Ammon's horn (tissue), 1 donor: Measurements from ENCODE around the gene MBOAT2.
"Not testable (repeated sequence)": the region's sequence is repeated elsewhere in the genome, so short reads cannot be mapped to it uniquely, and the experiment has no call there.

ENCODE experiments used
- DNase-seq: peaks from one replicate; pipeline ENCODE4 v3.0.0-alpha.2; 2016; ENCODE audit warnings: low spot score

Gene MBOAT2

GRCh38 chr2:8957628-8958027, 45.9 kb downstream of the MBOAT2 start:
- no peak for DNase-seq

DNA sequence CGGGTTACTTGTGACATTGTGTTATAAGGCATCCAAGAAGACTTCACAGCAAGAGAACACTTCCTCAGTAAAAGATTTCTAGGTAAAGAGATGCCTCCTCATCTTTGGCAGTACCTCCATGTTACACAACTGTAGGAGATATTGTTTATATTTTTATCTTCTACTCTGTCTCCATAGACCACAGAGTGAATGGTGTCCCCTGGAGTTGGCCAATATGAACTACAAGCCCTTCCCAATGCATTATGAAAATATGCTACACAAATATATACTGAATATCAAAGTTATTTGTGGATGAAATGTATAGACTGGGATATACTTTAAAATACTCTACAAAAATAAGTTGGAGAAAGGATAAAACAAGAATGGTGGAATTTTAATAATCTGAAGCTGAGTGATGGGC, 46.7 kb downstream of the MBOAT2 start:
- no peak for DNase-seq

GRCh38 chr2:8954990-8955389, 48.5 kb downstream of the MBOAT2 start:
- DNase-seq, result no peak

DNA sequence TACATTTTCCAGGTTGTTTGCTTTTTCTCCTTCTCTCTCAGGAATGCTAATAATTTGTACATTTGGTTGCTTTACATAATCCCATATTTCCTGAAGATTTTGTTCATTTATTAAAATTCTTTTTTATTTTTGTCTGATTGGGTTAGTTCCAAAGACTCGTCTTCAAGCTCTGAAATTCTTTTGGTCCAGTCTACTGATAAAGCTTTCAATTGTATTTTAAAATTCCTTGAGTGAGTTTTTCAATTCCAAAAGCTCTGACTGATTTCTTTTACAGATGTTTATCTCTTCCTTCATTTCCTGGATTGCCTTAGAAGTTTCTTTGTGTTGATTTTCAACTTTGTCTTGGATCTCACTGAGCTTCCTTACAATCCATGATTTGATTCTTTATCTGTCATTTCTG, 50.0 kb downstream of the MBOAT2 start:
- no peak for DNase-seq

DNA sequence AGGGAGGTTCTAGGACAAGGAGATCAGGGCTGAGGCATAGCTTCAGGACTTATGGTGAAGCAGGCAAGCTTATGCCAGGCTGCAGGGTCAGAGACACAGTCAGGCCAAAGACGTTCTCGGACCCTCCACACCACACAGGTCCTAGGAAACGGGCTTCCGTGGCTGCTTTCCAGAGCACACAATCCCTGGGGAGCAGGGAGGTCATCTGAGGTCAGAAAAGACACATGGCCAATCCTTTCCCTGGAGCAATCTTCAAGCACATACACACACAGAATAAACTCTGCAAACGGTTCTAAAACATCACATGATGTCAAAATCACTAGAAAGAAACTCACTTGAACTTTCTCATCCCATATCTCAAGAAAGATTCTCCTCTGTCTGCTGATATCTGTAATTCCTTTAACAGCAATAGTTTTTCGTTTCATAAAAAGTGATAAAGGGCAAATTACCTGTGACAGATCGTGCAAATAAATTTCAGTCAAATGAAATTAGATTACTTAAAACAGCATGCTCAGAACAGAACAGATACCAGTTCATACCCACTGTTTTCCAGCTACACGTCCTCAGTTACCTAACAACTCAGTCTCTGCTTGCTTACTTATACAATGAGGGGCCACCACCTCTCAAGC, 63.9 kb downstream of the MBOAT2 start:
- DNase-seq, result no peak

DNA sequence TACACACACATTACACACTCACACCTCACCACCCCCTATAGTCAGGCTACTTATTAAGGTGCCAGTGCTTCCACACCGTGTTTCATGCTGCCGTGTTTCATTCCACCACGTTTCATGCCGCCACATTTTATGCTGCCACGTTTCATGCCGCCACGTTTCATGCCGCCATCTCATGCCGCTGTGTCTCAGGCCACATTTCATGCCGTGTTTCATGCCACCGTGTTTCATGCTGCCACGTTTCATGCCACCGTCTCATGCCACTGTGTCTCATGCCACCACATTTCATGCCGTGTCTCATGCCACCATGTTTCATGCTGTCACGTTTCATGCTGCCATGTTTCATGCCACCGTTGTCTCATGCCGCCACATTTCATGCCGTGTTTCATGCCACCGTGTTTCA, 65.1 kb downstream of the MBOAT2 start:
- no peak for DNase-seq

DNA sequence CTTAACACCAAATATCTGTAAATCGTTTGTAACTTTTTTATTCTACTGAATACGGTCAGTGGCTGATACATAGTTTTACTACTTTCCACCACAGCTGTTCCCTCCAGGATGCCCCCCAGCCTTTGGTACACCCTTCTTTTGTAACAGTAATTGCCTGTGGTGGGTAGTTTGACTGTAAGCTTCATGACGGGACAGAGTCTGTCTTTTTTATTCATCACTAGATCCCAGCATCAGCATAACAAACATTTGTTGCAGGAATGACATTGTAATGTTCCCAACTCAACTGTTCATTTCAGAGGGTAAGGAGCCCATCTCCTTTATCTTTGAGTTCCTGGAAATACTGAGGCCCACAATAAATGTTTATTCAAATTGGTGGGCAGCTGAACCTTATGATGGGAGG, 67.5 kb downstream of the MBOAT2 start:
- no peak for DNase-seq

DNA sequence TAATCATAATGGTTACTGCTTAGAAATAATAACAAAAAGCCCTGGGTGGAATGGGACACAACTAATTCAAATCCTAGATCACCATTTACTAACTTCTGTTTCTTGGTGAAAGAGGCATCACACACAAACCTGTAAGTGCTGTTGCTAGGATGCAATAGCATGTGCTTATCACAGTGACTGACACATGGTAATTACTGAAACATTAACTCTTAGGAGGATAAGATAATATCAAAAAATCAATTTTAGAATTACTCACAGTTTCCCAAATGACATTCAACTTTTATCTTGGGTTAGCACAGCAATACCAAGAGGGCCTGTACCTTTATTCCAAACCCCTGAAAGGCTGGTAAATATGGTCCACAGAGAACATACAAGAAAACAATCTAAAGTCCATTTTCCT, 69.1 kb downstream of the MBOAT2 start:
- DNase-seq, result no peak

- no peak for DNase-seq
Measured at GRCh38 chr2:8932702-8933101, 70.8 kb downstream of the MBOAT2 start.

DNA sequence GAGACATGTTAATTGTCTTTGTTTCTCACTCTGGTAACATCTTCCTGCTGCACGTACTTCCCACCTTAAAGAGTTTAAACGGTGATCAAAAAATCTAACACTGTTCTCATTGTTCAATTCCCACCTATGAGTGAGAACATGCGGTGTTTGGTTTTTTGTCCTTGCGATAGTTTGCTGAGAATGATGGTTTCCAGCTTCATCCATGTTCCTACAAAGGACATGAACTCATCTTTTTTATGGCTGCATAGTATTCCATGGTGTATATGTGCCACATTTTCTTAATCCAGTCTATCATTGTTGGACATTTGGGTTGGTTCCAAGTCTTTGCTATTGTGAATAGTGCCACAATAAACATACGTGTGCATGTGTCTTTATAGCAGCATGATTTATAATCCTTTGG, 73.3 kb downstream of the MBOAT2 start:
- not testable (repeated sequence) for DNase-seq

GRCh38 chr2:8929128-8929527, 74.4 kb downstream of the MBOAT2 start:
- DNase-seq, result no peak

GRCh38 chr2:8927510-8928455, 75.7 kb downstream of the MBOAT2 start:
- peak; percentile 82 for DNase-seq

DNA sequence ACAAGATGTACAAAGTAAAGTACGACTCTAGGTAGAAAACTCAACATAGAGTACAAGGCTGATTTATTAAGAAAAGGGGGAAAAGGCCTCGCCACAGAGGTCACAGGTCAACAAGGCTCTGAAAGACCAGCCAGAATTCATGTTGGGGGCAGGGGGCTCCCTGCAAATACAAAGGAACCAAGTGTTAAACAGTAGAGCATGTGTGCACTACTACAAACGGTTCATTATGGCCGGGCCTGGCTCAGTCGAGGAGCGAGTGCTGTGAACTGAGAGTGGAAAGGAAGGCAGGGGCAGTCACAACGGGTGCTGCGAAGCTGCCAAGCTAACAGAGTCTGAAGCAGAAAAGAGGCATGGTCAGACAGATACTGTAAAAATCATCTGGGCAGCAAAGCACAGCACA, 77.1 kb downstream of the MBOAT2 start:
- peak; percentile 94 for DNase-seq

DNA sequence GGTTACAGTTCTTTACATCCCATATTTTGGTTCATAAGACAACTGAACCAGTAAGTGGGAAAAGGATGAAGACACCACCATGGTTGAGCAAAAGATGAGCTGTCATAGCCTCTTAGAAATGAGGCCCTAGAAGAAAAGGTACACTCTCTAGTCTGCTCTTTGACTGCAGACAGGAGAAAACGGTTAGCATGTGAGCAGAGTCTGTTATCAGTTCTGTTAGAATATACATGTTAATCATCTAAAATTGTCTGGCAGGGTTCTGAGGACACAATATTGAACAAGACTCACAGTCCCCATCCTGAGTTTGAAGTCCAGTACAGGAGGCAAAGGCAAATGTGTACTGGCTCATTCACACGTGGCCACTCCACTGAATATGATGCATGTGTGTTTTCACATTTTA, 78.1 kb downstream of the MBOAT2 start:
- no peak for DNase-seq

DNA sequence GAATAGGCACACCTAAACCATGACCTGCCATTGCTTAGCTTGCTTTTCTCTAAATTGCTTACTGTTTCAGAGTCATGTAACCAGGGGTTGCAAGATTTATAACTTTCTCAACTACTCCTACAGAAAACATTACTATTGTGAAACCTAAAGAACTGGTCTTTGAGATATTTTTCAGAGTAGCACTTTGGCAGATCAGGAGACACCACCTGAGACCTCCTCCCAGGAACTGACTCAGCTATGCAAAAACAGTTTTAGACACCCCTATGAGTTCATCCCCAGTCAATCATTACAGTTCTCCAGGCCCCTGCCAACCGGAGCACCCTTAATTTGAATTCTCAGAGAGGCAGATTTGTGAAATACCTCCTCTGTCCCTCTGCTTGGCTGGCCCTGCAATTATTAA, 80.3 kb downstream of the MBOAT2 start:
- DNase-seq, result no peak

DNA sequence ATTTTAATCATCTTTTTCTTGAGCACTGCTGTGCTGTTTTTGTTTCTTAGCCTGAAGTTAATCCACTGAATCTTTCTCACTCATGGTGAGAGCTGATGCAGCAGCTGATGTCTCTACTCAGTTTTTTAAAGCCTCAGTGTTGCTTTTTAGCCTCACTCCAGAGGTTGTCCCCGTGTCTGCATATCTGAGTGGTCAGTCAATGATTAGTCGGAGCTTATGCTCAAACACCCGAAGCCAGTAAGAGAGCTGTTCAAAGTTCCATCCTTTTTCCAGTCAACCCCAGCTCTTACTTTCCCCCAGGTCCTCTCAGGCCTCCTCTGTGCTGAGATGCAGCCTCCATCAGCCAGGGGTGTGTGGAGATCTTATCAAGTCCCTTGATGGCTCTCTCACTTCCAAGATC, 81.1 kb downstream of the MBOAT2 start:
- DNase-seq, result no peak

- DNase-seq, result no peak
Measured at GRCh38 chr2:8918412-8918811, 85.1 kb downstream of the MBOAT2 start.

DNA sequence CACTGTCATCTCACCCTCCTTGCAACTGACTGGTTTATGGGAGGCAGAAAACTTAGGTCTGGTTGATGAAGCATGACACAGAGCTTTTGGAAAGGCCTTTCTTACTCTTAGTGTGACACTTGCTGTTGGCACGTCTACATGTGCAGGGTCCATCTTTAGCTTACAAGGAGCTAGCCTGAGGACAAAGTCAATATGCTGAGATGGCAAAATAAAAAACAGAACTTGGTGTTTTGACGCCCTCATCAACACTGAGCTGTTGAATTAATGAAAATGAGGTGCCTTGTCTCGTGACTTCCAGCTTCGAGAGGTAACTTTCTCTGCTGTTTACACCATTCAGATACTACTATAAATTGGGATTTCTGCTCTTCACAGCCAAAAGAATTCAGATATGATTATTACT, 87.5 kb downstream of the MBOAT2 start:
- no peak for DNase-seq

DNA sequence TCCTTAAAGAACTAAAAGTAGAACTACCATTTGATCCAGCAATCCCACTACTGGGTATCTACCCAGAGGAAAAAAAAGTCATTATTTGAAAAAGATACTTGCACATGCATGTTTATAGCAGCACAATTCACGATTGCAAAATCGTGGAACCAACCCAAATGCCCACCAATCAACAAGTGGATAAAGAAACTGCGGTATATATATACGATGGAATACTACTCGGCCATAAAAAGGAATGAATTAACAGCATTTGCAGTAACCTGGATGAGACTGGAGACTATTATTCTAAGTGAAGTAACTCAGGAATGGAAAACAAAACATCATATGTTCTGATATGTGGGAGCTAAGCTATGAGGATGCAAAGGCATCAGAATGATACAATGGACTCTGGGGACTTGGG, 89.7 kb downstream of the MBOAT2 start:
- not testable (repeated sequence) for DNase-seq

DNA sequence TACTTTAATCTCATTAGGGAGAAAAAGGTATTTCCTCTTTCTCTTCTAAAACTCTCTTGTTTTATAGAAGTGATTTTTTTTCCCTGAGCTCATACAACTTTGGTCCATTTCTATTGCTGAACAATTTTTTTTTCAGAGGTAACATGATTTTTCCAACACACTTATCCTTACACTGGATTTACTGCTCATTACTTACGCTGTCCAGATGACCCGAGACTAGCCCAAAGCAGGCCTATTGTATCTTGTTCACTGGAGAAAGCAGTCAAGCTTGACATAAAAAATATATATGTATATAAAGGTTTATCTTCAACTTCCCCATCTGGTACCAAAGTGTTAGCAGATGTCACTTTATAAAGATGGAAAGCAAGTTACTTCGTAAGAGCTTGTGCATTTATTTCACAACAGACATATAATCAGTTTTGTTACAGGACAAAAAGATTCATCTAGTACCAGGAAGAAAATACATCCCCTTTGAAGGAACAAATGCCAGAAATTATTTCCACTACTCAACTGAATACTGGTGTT, 95.7 kb downstream of the MBOAT2 start:
- no peak for DNase-seq

DNA sequence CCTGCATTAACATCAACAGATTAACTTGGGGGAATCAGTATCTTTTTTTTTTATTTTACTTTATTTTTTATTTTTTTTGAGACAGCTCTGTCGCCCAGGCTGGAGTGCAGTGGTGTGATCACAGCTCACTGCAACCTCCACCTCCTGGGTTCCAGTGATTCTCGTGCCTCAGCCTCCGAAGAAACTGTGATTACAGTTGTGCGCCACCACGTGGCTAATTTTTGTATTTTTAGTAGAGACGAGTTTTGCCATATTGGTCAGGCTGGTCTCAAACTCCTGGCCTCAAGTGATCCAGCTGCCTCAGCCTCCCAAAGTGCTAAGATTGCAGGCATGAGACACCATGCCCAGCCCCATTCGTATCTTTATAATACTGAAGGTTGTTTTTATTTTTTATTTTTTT, 99.6 kb downstream of the MBOAT2 start:
- not testable (repeated sequence) for DNase-seq

DNA sequence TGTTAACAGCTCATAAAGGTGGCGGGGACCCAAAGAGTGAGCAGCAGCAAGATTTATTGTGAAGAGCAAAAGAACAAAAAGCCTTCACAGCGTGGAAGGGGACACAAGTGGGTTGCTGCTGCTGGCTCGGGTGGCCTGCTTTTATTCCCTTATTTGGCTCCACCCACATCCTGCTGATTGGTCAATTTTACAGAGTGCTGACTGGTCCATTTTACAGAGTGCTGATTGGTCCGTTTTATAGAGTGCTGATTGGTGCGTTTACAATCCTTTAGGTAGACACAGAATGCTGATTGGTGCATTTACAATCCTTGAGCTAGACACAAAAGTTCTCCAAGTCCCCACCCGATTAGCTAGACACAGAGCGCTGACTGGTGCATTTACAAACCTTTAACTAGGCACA, 100.7 kb downstream of the MBOAT2 start:
- not testable (repeated sequence) for DNase-seq

DNA sequence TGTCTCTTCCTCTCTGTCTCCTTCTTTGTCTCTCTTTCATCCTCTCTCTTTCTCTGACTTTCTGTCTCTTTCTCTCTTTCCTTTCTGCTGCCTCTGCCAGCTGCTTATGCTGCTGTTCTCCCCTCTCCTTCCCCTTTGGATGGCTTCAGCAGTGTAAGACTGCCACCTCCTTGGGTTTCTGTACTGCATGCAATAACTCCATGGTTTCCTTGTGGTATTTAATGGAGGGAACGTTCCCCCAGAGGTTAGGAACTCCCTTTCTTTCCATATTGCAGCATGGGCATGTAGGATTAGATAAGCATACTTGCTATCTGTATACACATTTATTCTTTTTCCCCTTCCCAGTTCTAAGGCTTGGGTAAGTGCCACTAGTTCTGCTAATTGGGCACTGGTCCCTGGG, 106.3 kb downstream of the MBOAT2 start:
- DNase-seq, result not testable (repeated sequence)
